HG03066 (cell line): ENCODE results near the gene CYB561D1.
A peak's percentile ranks its signal among the peaks of the same experiment; 100 is the strongest.

Experiments used
- ATAC-seq: cut with Tn5 transposase; IDR thresholded peaks from one replicate; pipeline ENCODE4 v1.9.1; 2021; ENCODE audit warnings: low read depth; ENCODE audit not compliant: unreplicated experiment

The CYB561D1 gene

GRCh38 chr1:109527846-109528695, 34.2 kb downstream of the CYB561D1 start:
- no peak for ATAC-seq

- ATAC-seq, result no peak
Observed at GRCh38 chr1:109528712-109529111, 34.8 kb downstream of the CYB561D1 start.

- ATAC-seq, result no peak
Observed at GRCh38 chr1:109529881-109530456, 36.1 kb downstream of the CYB561D1 start.

- ATAC-seq, result no peak
Observed at GRCh38 chr1:109530457-109531087, 36.7 kb downstream of the CYB561D1 start.

- no peak for ATAC-seq
Observed at GRCh38 chr1:109531380-109531779, 37.5 kb downstream of the CYB561D1 start.

- no peak for ATAC-seq
Observed at GRCh38 chr1:109531826-109532364, 38.0 kb downstream of the CYB561D1 start.

GRCh38 chr1:109532365-109533136, 38.7 kb downstream of the CYB561D1 start:
- ATAC-seq, result peak; percentile 92

GRCh38 chr1:109534307-109534858, 40.5 kb downstream of the CYB561D1 start:
- ATAC-seq, result no peak

- no peak for ATAC-seq
Observed at GRCh38 chr1:109535481-109535880, 41.6 kb downstream of the CYB561D1 start.

GRCh38 chr1:109535971-109536491, 42.1 kb downstream of the CYB561D1 start:
- no peak for ATAC-seq

- no peak for ATAC-seq
Observed at GRCh38 chr1:109537450-109538178, 43.7 kb downstream of the CYB561D1 start.

GRCh38 chr1:109538827-109539555, 45.1 kb downstream of the CYB561D1 start:
- no peak for ATAC-seq

- no peak for ATAC-seq
Observed at GRCh38 chr1:109539676-109540075, 45.8 kb downstream of the CYB561D1 start, which contains the start of gene GPR61. Gene GPR61 (plus strand): TSS chr1:109539872. CDS start chr1:109543023, 3,151 bp downstream.

- no peak for ATAC-seq
Observed at GRCh38 chr1:109541102-109541501, 47.2 kb downstream of the CYB561D1 start.

GRCh38 chr1:109542657-109543056, 48.8 kb downstream of the CYB561D1 start:
- no peak for ATAC-seq

GRCh38 chr1:109543283-109543987, 49.5 kb downstream of the CYB561D1 start:
- no peak for ATAC-seq

GRCh38 chr1:109543988-109544735, 50.3 kb downstream of the CYB561D1 start:
- no peak for ATAC-seq
